Peyer's patch (tissue), 4 donors: ENCODE data around the gene TMEM176A.

Experiments used
- CTCF ChIP-seq, 6 experiments: fragments of 450-650 bp in 4 of 6; fragments of 200-600 bp in 2 of 6; sonication (generic) in 1 of 6; IDR thresholded peaks; one replicate each; pipeline ENCODE4 v1.5.1; 2017 to 2019; ENCODE audit warnings: antibody characterized with exemption in 6 of 6, mild to moderate bottlenecking in 3 of 6, moderate library complexity in 1 of 6
- POLR2A ChIP-seq, 2 donors: fragments of 450-650 bp; IDR thresholded peaks; one replicate each; pipeline ENCODE4 v1.5.1; 2017; ENCODE audit warnings: antibody characterized with exemption in 2 of 2, mild to moderate bottlenecking in 2 of 2, moderate library complexity in 2 of 2

GRCh38 chr7:150756166-150756565, 44.4 kb upstream of the TMEM176A start:
- no peak for TF ChIP-seq CTCF (IDR thresholded peaks at IDR 0.05)
- no peak for TF ChIP-seq POLR2A (IDR thresholded peaks at IDR 0.05)
